ENCODE results near the gene PARP14. TPM values are rescaled to one million over a fixed set of nuclear protein-coding genes. Genes with fewer than 3 reads are reported as not detected.
"Not testable (repeated sequence)": the region's sequence is repeated elsewhere in the genome, so short reads cannot be mapped to it uniquely, and the experiment has no call there.

The PARP14 gene
- total RNA-seq, 1 experiment from 2014 or later, result 17.4 TPM

DNA sequence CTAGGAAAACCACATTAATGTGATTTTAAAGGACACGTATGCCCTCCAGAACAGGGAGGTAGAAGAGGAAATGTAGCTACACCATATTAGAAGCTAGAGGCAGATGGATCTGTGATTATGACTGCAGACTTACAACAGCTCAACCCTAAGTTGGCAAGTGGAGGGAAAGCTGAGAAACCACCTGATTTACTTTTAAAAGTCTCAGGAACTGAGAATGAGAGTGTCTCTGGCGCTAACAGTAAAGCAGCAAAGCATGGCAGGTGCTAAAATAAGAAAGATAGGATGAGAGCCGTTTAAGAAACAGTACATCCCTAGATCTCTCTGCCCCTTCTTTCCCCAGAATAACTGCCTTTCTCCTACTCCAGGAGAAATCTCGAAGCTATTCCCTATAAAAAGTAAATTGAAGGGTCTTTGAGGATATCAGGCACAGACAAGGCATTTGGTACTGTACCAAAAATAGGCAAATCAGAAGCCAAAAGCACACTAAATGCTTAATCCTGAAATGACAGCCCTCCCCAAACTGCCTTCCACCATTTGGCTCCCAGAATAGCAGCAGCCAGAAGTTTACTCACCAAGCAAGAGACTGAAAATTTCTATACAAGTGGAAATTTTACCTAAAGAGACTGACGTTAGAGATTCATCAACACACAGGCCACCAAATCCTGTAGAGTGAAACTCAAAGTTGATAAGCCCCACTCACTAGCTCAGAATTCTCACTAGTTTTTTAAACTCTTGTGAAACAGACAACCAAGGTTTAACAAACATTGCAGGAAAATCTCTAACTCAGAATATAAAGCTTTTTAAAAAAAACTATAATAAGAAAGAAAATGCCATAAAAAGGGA, 34.3 kb upstream of the PARP14 start:
- H4K8ac ChIP-seq (replicated peaks; ENCODE audit: insufficient read length, low read depth, low read length), result no peak overlapping the region
- no peaks in the 10 kb centered on the region; the same call in 1 of the 2 replicates for H3K4me1 ChIP-seq (ENCODE audit: insufficient read depth, low read length)
- no peak overlapping the region for H3T11ph ChIP-seq (ENCODE audit: low read length)
- no peaks in the 10 kb centered on the region for H3K27me3 ChIP-seq (ENCODE audit: insufficient read depth, low read length)
- no peak overlapping the region for H3K27ac ChIP-seq (ENCODE audit: insufficient read length, low read depth, low read length)
- no peak overlapping the region for H2BK12ac ChIP-seq (ENCODE audit: insufficient read length, low read depth, low read length)
- no peak overlapping the region for H3K23ac ChIP-seq (ENCODE audit: insufficient read length, low read depth, low read length)
- WGBS (ENCODE audit: extremely low coverage, insufficient read length, low lambda C conversion rate), result no CpG with 5 or more reads among the region's 5 CpGs
- no peak overlapping the region for H2AFZ ChIP-seq (ENCODE audit: low read length)
- peaks cover 18% of the 10 kb centered on the region for H3K27me3 Mint-ChIP-seq (ENCODE audit: low read depth)
- no peak overlapping the region for H3K4ac ChIP-seq (ENCODE audit: low read depth, low read length)
- H3K23me2 ChIP-seq (ENCODE audit: insufficient read length, low read depth, low read length, poor library complexity, severe bottlenecking), result no peaks in the 10 kb centered on the region
- H3K56ac ChIP-seq (ENCODE audit: insufficient read length, low read depth, low read length), result no peak overlapping the region
- H2BK5ac ChIP-seq (ENCODE audit: insufficient read length, low read length), result no peak overlapping the region
- H3K9me3 Mint-ChIP-seq, result no peaks in the 10 kb centered on the region
- no peak overlapping the region for H3K14ac ChIP-seq (ENCODE audit: insufficient read depth, low read length)
- no peak overlapping the region for H2AK5ac ChIP-seq (ENCODE audit: insufficient read length, low read length)
- no peak overlapping the region for H2BK20ac ChIP-seq (ENCODE audit: low read depth, low read length, poor library complexity, severe bottlenecking)
- no peaks in the 10 kb centered on the region for H3K9me3 ChIP-seq (ENCODE audit: control insufficient read depth, low read depth, low read length)
- H3K9ac ChIP-seq (ENCODE audit: extremely low read depth, insufficient read length, low read length), result no peak overlapping the region
- H3K79me2 ChIP-seq (ENCODE audit: insufficient read depth, low read length), result no peaks in the 10 kb centered on the region
- H3K36me3 Mint-ChIP-seq (ENCODE audit: insufficient read depth in 1 of 3, low read depth in 3 of 3), result no peaks in the 10 kb centered on the region
- no peak overlapping the region for H3K27ac Mint-ChIP-seq
- TF ChIP-seq, protein P1, sequence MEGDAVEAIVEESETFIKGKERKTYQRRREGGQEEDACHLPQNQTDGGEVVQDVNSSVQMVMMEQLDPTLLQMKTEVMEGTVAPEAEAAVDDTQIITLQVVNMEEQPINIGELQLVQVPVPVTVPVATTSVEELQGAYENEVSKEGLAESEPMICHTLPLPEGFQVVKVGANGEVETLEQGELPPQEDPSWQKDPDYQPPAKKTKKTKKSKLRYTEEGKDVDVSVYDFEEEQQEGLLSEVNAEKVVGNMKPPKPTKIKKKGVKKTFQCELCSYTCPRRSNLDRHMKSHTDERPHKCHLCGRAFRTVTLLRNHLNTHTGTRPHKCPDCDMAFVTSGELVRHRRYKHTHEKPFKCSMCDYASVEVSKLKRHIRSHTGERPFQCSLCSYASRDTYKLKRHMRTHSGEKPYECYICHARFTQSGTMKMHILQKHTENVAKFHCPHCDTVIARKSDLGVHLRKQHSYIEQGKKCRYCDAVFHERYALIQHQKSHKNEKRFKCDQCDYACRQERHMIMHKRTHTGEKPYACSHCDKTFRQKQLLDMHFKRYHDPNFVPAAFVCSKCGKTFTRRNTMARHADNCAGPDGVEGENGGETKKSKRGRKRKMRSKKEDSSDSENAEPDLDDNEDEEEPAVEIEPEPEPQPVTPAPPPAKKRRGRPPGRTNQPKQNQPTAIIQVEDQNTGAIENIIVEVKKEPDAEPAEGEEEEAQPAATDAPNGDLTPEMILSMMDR (conservative IDR thresholded peaks at IDR 0.05), result no peak
- no peak overlapping the region for H4K5ac ChIP-seq (ENCODE audit: insufficient read length, low read depth, low read length)
- no peak overlapping the region for H3K4me2 ChIP-seq (ENCODE audit: insufficient read depth, insufficient read length, low read length)
- H2BK120ac ChIP-seq (ENCODE audit: low read depth, low read length, poor library complexity, severe bottlenecking), result no peak overlapping the region
- DNase-seq, result no peak
- no peak overlapping the region for H3K4me3 Mint-ChIP-seq
- H4K91ac ChIP-seq (ENCODE audit: insufficient read length, low read depth, low read length), result no peak overlapping the region
- no peaks in the 10 kb centered on the region for H4K20me1 ChIP-seq (ENCODE audit: control insufficient read depth, insufficient read depth, insufficient read length)
- H3K4me1 Mint-ChIP-seq, result peaks cover 13 to 15% of the 10 kb centered on the region in 2 experiments
- H3K18ac ChIP-seq (ENCODE audit: insufficient read length, low read depth, low read length), result no peak overlapping the region
- no peaks in the 10 kb centered on the region for H3K79me1 ChIP-seq (ENCODE audit: insufficient read depth, low read depth, low read length, poor library complexity, severe bottlenecking)
- H2BK15ac ChIP-seq (ENCODE audit: low read depth, low read length), result no peak overlapping the region

DNA sequence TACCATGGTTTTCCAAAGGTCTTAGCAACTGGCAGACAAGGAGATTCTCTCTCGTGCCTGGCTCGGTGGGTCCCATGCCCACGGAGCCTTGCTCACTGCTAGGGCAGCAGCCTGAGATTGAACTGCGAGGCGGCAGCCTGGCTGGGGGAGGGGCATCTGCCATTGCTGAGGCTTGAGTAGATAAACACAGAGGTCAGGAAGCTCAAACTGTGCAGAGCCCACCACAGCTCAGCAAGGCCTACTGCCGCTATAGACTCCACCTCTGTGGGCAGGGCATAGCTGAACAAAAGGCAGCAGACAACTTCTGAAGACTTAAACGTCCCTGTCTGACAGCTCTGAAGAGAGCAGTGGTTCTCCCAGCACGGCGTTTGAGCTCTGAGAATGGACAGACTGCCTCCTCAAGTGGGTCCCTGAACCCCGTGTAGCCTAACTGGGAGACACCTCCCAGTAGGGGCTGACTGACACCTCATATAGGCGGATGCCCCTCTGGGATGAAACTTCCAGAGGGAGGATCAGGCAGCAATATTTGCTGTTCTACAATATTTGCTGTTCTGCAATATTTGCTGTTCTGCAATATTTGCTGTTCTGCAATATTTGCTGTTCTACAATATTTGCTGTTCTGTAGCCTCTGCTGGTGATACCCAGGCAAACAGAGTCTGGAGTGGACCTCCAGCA, 29.3 kb upstream of the PARP14 start:
- H3K27ac Mint-ChIP-seq; H2BK120ac ChIP-seq (ENCODE audit: low read depth, low read length, poor library complexity, severe bottlenecking); H4K5ac ChIP-seq (ENCODE audit: insufficient read length, low read depth, low read length); H3K56ac ChIP-seq (ENCODE audit: insufficient read length, low read depth, low read length); H3K79me1 ChIP-seq (ENCODE audit: insufficient read depth, low read depth, low read length, poor library complexity, severe bottlenecking); H3K27me3 ChIP-seq (ENCODE audit: insufficient read depth, low read length); H3K27ac ChIP-seq (ENCODE audit: insufficient read length, low read depth, low read length); H3K4ac ChIP-seq (ENCODE audit: low read depth, low read length); H4K8ac ChIP-seq (replicated peaks; ENCODE audit: insufficient read length, low read depth, low read length); H4K20me1 ChIP-seq (ENCODE audit: control insufficient read depth, insufficient read depth, insufficient read length); H3K9me3 ChIP-seq (ENCODE audit: control insufficient read depth, low read depth, low read length); H3K4me2 ChIP-seq (ENCODE audit: insufficient read depth, insufficient read length, low read length); H3K4me3 Mint-ChIP-seq; H2BK12ac ChIP-seq (ENCODE audit: insufficient read length, low read depth, low read length); H3K14ac ChIP-seq (ENCODE audit: insufficient read depth, low read length); H3K9ac ChIP-seq (ENCODE audit: extremely low read depth, insufficient read length, low read length); H3K18ac ChIP-seq (ENCODE audit: insufficient read length, low read depth, low read length); H3K4me1 ChIP-seq (ENCODE audit: insufficient read depth, low read length); H3K23me2 ChIP-seq (ENCODE audit: insufficient read length, low read depth, low read length, poor library complexity, severe bottlenecking); H3K23ac ChIP-seq (ENCODE audit: insufficient read length, low read depth, low read length); H2BK15ac ChIP-seq (ENCODE audit: low read depth, low read length); H3K9me3 Mint-ChIP-seq; H2BK20ac ChIP-seq (ENCODE audit: low read depth, low read length, poor library complexity, severe bottlenecking); H3K79me2 ChIP-seq (ENCODE audit: insufficient read depth, low read length); H2AFZ ChIP-seq (ENCODE audit: low read length); H3T11ph ChIP-seq (ENCODE audit: low read length); H3K36me3 Mint-ChIP-seq (ENCODE audit: insufficient read depth in 1 of 3, low read depth in 3 of 3); H2BK5ac ChIP-seq (ENCODE audit: insufficient read length, low read length); H4K91ac ChIP-seq (ENCODE audit: insufficient read length, low read depth, low read length); H2AK5ac ChIP-seq (ENCODE audit: insufficient read length, low read length): not testable (repeated sequence)
- Mint-ChIP-seq H3K4me1 (peaks cover 18 to 22% of the 10 kb centered on the region in 2 experiments), H3K27me3 (ENCODE audit: low read depth) (peaks cover 13% of the 10 kb centered on the region)
- WGBS (ENCODE audit: extremely low coverage, insufficient read length, low lambda C conversion rate), result no CpG with 5 or more reads among the region's 11 CpGs
- peak; percentile 28 for DNase-seq
